SW 1271 (cell line): Measurements from ENCODE around the gene ERGIC3.

Experiments
- DNase-seq, 2 experiments: peaks; one replicate each; lab custom pipeline; 2025; lab: John Stamatoyannopoulos, UW

Gene ERGIC3

DNA sequence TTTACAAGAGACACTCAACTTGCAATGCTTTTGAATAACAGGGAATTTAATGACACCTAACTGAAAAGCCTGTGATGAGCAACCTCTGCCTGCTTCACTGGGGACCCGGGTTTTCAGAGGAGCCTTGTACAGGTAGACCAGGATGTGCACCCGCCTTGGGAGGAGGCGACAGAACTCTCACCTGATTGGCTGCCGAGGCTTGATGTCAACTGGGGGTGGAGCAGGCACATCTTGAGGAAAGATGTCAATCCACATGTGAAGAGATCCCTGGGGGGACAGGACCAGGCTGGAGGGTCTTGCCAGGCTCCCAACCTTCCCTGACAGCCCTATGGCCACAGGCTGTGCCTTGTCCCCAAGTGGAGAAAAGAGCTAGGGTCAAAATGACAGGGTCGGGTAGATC, 19.8 kb downstream of the ERGIC3 start:
- DNase-seq: no peak

DNA sequence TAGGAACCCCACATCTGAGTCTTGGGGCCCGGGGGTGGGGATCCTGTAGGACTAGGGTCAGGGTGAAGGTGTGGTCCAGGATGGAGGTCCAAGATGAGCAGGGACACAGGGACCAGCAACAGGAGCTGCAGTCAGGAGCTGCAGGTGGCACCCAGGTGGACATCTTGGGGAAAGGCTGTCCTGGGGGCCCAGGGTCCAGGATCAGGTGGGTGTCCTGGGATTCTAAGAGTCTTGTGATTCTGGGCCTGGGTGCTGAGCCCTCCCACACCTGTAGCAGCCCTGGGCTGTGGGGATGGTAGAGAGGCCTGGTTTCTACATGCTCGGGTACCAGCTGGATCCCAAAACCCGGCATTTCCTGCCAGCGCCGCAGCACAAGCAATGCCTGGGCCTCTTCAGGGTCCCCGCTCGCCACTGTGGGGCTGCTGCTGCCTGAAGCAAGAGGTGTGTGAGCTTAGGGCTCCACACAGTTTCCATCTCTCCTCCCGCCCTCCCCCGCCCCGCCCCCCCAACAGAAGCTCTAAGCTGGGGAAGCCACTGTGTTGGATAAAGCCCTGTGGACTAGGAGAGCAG, 20.7 kb downstream of the ERGIC3 start:
- DNase-seq: no peak

DNA sequence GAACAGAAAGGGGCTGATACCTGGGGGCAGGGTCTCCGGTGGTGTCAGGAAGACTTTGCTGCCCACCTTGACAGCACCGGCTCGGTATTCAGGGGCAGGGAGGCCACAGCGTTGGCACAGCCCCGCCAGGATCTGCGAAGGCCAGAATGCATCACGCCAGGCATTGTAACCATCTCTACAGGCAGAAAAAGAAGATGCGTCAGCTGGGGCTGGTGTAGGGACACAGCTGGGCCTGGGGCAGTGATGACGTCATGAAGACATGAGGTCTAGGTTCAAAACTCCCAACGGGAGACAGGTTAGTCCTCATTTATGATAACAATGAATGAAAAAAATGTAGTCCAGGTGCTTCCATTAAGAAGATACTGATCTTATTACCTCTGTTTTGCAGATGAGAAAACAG, 22.0 kb downstream of the ERGIC3 start:
- no peak for DNase-seq

DNA sequence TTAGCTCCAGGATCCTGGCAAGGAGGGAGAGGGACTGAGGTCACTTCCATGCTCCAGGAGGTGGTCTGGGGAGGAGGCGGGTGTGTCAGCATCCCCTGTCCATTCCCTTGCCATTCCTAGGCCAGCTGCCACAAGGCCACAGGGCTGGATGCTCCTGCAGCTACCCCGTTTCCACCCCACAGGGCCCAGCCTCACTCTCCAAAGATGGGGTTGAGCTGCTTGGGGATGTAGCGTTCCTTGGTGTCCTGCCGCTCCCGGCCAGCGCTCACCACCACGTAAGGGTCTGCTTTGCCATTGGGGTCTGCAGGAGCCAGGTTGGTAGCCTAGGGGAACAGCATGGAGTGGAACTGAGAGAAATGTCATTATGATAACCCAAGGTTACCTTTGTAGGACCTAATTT, 23.0 kb downstream of the ERGIC3 start:
- DNase-seq: no peak

DNA sequence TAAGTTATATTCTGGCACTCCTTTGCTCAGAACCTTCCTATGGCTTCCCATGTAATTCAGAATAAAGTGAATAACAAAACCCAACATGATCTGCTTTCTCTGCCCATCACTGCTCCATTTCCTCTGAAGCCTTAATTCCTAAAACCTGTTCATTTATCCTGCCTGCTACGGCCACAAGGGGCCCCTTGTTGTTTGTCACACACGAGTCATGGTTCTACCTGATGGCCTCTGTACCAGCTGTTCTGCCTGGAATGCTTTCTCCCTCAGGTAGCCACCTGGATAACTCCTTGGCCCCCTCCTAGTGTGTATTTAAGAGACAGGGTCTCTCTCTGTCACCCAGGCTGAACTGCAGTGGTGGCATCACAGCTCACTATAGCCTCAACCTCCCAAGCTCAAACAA, 26.8 kb downstream of the ERGIC3 start:
- peak; percentile 45 to 60 for DNase-seq

DNA sequence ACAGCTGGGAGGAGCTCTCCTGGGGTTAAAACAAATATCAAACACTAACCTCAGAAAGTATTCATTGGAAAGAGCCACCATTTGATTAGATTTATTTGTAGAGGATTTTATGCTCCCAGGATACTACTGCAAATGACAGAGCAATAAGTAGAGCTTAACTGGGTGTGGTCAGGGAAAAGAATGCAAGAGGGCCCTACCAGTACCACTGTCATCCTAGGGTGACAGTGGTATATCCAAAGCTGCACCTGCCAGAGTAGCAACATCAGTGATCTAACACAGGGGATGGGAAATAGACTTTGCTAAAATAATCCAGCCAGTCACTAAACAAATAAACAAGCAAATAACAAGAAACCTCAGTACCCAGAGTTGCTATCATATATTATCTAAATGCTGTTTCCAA, 29.7 kb downstream of the ERGIC3 start:
- DNase-seq: no peak

DNA sequence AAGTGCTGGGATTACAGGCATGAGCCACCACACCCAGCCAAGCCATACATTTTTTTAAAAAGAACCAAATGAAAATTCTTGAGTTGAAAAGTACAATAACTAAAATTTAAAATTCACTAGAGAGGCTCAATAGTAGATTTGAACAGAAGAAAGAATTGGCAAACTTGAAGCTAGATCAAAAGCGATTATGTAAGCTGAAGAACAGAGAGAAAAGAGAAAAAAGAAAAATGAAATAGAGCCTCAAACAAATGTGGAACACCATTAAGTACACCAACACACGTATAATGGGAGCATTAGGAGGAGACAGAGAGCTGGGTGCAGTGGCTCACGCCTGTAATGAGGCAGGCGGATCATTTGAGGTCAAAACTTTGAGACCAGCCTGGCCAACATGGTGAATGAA, 31.0 kb downstream of the ERGIC3 start:
- DNase-seq: no peak

DNA sequence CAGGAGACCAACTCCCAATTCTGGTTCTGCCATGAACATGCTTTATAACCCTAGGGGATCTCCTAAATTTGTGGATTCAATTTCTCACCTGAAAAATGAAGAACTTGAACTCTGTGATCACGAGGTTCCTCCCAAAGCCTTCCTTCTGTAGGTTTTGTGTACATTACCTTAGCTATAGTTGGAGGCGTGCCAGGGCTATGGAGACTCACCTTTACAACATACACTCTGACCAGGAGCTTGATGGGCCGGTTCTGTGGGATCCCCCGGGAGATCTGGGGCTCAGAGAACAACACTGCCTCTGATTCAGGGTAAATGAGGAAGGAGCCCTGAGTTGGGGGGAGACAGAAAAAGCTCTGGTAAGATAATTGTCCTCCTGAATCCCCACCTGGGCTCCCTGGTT, 34.1 kb downstream of the ERGIC3 start:
- no peak for DNase-seq

DNA sequence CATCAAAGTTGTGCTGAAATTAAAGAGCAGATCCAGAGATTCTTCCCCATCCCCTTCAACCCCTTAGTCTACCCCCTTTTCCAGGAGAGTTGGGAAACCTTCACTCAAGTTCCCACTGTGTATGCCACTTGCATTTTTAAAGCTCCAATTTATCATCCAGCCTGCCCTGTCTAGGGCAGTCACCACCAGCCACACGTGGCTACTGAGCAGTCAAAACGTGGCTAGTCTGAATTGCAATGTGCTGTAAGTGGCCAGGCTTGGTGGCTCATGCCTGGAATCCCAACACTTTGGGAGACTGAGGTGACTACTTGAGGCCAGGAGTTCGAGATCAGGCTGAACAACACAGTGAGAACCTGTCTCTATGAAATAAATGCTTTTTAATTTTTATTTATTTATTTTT, 34.9 kb downstream of the ERGIC3 start:
- DNase-seq: no peak

DNA sequence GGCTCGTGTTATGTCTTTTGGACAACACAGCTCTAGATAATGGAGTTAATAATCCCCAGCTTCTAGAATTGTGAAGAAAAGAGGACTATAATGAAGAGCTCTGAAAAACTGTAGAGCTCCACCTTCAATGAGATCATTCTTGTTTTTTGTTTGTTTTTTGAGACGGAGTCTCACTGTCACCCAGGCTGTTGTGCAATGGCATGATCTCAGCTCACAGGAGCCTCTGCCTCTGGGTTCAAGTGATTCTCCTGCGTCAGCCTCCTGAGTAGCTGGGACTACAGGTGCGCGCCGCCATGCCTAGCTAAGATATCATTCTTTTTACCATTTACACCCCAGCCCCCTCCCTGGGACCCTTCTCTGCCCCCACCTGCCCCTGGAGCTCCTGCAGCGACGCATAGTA, 36.6 kb downstream of the ERGIC3 start:
- DNase-seq: no peak

DNA sequence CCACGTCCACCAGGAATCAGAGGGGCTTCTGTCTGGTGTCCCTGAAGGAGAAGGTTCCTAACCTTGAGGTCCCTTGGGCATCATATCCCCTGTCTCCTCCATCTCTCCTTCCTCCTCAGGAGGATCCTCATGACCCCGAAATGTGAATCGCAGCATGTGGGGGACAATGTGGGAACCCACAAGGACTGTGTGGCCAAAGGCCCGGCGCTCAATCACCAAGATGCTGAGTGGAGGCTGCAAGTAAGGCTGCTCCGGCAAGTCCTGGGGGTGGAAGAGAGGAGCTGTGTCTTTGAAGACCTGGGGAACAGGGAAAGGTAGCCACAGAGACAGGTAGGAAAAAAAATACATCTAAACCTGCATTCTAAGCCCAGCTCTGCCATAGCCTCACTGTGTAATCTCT, 37.3 kb downstream of the ERGIC3 start:
- no peak for DNase-seq

DNA sequence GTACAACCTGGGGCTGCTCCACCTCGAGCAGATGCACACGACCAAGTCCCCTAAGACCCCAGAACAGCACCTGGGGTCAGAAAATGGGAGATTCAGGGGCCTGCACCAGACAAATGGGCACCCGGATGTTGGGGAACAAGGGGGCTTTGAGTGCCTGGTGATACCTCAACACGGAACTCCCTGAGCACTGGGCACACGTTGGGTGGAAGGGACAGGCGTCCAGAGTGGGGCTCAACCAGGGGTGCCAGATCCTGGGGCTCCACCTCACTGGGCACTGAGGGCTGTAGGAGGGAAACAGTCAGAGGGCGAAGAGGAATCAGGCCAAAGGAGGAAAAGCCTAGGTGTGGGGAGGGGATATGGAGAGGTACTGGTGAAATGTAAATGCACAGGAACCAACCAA, 40.3 kb downstream of the ERGIC3 start:
- DNase-seq: no peak

DNA sequence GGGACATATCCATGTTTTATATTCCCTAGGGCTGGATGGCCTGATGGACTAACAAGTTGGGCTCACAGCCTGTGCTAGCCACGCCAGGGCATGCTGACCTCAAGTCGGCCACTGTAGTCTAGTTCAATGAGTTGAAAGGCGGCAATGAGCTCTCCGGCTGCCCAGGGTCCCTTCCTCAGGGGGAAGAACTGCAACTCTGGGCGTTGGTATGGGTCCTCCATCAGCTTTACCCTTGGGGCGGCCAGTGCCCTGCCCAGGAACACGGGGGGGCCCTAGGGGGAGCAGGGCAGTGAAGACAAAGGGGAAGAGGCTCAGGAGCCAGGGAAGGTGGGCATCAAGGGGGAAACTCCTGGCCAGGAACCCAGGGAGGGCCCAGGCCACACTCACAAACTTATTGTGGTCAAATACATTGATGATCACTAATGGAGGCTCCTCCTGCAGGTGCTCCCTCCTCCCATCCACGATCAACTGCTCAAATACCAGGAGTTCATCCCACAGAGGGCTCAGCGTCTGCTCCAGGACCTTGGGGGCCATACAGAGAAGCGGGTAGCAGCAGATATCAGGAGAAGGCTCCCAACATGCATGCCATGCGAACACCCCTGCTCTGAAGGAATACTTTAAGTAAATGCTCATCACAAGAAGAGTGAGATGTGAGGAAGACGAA, 41.0 kb downstream of the ERGIC3 start:
- no peak for DNase-seq

DNA sequence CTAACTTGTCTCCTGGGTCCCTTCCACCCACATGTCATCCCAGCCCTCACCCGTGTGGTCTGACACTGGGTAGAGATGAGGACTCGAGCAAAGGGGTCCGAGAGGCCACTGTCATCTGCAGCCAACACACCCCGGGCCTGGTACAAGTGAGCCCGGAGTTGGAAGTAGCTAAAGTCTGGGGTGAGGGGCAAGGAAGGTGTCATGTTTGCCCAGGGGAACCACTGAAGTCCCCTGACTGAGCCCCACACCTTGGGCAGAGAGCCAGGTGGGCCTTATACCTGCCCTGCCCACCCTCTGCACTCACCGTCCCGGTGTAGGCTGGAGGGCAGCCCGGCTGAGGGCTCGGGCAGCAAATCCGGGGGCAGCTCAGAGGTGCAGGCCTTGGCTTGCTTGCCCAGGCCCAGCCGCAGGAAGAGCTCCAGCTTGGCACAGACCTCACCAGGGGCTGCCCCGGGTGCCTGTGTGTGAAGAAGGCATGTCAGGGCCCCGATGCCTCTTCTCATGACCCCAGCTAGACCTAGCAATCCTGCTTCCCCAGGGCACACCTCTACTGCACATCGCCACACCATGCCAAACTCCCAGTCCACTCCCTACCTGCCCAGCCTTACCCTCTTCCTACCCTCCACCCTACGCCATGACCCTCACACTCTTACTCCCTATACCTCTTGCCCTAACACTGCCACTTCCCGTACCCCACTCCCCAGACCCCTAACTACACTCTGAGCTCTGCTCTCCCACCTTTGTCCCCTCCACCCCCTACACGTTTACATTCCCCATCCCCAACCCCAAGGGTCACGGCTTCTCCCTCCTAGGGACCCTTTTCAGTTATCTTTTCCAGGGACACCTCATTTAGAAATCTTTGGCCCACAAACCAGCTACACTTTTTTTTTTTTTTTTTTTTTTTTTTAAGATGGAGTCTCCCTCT, 42.0 kb downstream of the ERGIC3 start:
- no peak for DNase-seq

DNA sequence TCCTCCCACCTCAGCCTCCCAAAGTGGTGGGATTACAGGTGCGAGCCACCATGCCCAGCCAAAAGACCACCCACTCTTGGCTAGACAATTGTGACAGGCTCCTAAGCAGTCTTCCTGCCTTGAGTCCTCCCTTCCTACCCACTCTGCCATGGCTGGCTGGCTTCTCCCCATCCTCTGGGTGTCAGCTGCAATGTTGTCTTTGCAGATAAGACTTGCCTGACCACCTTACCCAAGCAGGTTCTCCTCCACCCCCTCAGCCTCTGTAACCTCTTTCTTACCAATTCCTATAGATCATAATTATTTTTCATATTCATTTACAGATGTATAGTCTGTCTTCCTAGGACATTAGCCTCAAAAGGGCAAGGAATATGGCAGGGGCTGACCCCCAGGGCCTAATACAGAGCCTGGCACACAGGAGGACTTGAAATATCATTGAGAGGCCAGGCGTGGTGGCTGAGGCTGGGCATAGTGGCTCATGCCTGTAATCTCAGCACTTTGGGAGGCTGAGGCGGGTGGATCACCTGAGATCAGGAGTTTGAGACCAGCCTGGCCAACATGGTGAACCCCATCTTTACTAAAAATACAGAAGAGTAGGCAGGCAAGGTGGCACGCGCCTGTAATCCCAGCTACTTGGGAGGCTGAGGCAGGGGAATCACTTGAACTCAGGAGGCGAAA, 45.0 kb downstream of the ERGIC3 start:
- DNase-seq: no peak

DNA sequence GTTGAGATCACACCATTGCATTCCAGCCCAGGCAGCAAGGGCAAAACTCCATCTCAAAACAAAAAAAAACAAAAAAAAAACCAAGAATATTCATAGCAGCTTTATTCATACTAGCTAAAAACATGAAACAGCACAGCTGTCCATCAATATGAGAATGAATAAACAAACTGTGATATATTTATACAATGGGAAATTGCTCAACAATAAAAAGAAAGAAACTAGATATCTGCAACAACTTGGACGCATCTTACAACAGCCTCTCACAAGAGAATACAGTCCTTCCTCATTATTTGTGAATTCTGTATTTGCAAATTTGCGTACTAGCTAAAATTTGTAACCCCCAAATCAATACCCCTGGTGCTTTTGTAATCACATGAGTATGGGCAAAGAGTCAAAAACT, 45.6 kb downstream of the ERGIC3 start:
- DNase-seq: no peak

DNA sequence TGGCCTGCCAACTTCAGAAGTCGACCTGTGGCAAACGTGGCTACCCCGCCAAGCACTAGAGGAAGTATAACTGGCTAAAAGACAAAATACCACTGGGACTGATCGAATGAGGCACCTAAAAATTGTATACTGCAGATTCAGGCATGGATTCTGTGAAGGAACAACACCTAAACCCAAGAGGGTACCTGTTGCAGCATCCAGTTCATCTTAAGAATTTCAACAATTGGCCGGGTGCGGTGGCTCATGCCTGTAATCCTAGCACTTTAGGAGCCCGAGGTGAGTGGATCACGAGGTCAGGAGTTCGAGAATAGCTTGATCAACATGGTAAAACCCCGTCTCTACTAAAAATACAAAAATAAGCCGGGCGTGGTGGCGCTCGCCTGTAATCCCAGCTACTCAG, 46.5 kb downstream of the ERGIC3 start:
- no peak for DNase-seq

DNA sequence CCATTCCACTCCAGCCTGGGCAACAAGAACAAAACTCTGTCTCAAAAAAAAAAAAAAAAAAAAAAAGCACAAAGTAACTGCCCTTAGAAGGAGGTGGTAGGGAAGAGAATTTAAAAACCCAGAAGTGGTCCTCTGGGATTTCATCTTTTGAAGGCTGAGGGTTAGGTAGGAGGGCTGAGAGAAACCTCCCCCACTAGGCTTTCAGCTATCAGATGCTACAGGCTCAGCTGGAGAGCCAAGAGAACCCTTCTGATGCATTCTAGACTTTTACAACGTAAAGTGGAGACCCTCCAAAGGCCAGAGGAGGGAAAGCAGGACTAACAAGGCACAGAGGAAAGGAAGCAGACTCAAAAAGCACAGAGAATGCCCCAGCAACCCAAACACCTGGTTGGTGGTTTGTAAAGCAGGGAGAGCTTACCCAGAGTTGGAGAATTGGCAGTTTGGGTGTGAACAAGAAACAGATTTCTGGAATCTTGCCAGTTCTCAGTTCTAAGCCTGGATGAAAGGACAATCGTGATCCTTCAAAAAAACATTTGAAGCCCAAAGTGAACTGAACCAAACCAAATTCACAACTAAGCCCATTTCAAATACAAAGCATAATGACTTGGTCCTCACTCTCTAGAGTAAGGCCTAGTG, 50.6 kb downstream of the ERGIC3 start:
- no peak for DNase-seq

DNA sequence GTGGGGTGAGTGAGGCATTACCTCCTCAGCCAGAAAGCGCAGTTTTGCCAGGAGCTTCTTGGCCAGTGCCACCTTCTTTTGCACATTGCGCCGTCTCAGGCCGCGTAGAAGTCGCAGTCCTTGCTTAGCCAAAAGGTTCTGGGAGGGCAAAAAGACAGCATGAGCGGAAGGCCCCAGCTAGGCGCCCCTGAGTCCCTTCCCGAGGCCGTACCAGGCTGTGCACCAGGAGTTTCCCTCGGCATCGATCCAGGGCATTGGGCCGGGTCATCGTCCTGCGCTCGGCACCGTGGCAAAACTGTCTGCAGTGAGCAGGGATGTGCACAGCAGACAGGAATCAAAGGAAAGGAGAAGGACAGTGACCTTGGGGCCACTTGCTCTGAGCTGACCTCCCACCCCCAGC, 53.6 kb downstream of the ERGIC3 start:
- no peak for DNase-seq

DNA sequence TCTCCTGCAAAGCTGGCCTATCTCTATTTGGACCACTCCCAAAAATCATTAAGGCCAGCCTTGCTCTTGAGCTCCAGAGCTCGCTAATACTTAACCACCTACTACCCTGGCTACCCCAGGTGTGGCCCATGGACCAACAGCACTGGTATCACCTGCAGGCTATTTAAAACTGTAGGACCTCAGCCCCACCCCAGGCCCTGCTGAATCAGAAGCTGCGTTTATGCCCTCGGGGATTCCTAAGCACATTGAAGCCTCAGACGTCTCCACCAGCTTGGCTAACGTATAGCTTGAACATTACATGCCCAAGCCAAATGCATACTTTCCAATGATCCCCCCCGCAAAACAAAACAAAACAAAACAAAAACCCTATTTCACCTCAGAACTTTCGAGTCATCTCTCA, 54.0 kb downstream of the ERGIC3 start:
- no peak for DNase-seq

DNA sequence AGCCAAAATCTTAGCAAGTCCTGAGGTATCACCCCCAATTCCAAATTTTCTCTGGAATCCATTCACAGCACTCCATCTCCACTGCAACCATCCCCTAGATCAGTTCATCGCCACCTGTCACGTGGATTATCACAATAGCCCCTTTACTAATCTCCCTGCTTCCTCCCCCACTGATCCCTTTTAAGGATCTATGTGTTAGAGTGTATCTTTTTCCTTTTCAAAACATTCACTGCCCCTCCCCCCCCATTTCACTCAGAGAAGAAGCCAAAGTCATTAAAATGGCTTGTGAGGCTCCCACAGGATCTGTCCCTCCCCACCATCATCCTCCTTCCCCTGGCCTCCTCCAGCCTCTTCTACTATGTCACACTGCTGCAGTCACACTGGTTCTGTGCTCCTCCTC, 55.3 kb downstream of the ERGIC3 start:
- DNase-seq: no peak

DNA sequence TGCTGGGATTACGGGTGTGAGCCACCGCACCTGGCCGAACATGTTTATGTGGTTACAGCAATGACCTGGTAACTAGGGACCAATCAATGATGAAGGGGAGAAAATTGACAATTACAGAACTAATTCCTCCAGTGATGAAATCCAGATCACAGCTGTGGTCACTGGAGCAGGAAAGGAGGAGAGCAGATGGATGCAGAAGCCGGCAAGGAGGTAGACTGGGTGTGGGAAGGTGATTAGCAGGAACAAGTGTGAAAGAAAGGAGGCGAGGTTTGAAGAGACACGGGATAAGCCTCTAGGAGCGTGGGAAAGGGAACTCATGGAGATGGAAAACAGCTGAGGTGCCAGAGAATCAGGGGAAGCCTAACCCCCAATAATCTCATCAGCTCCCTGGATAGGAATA, 56.6 kb downstream of the ERGIC3 start:
- DNase-seq: no peak
